WTC11 (cell line): ENCODE results near the gene SLC38A7. TPM values are rescaled to one million over a fixed set of nuclear protein-coding genes. Genes with fewer than 3 reads are reported as not detected.
A peak's percentile ranks its signal among the peaks of the same experiment; 100 is the strongest.

ENCODE experiments used
- AFF4 ChIP-seq: sonication (generic); formaldehyde crosslinking; IDR thresholded peaks from 2 replicates; pipeline ENCODE4 v1.8.1; 2023; ENCODE audit warnings: mild to moderate bottlenecking, missing genetic modification reagents, borderline replicate concordance
- ATF2 ChIP-seq: sonication (generic); formaldehyde crosslinking; IDR thresholded peaks from 2 replicates; pipeline ENCODE4 v1.8.1; 2022; ENCODE audit warnings: low read depth, missing genetic modification reagents, borderline replicate concordance
- CBFB ChIP-seq: sonication (generic); formaldehyde crosslinking; IDR thresholded peaks from 2 replicates; pipeline ENCODE4 v1.8.1; 2022; ENCODE audit warnings: mild to moderate bottlenecking, low read depth, missing genetic modification reagents
- EMX1 ChIP-seq: fragments of 250-450 bp; sonication (Bioruptor Pico); IDR thresholded peaks from 2 replicates; pipeline ENCODE4 v1.8.0; 2021; ENCODE audit warnings: mild to moderate bottlenecking
- JUN ChIP-seq: sonication (generic); formaldehyde crosslinking; IDR thresholded peaks from 2 replicates; pipeline ENCODE4 v1.8.0; 2023; ENCODE audit warnings: mild to moderate bottlenecking, missing genetic modification reagents
- MLX ChIP-seq: sonication (generic); formaldehyde crosslinking; IDR thresholded peaks from 2 replicates; pipeline ENCODE4 v1.8.1; 2023; ENCODE audit warnings: mild to moderate bottlenecking, missing genetic modification reagents, moderate library complexity
- NR2C2 ChIP-seq: sonication (generic); formaldehyde crosslinking; IDR thresholded peaks from 2 replicates; pipeline ENCODE4 v1.8.0; 2022; ENCODE audit warnings: mild to moderate bottlenecking, missing genetic modification reagents
- PRRX2 ChIP-seq: fragments of 250-450 bp; sonication (Bioruptor Pico); IDR thresholded peaks from 2 replicates; pipeline ENCODE4 v1.8.0; 2021; ENCODE audit warnings: mild to moderate bottlenecking
- SOX15 ChIP-seq: fragments of 250-450 bp; sonication (Bioruptor Pico); IDR thresholded peaks from 2 replicates; pipeline ENCODE4 v1.9.0; 2021; ENCODE audit warnings: mild to moderate bottlenecking
- ZMAT4 ChIP-seq: fragments of 250-450 bp; sonication (Bioruptor Pico); IDR thresholded peaks from 2 replicates; pipeline ENCODE4 v1.9.0; 2021; ENCODE audit warnings: mild to moderate bottlenecking
- ZNF138 ChIP-seq: sonication (generic); formaldehyde crosslinking; conservative IDR thresholded peaks from 2 replicates; pipeline ENCODE4 v1.8.1; 2022; ENCODE audit warnings: mild to moderate bottlenecking, moderate library complexity, missing genetic modification reagents
- ZNF416 ChIP-seq: fragments of 250-450 bp; sonication (Bioruptor Pico); IDR thresholded peaks from 2 replicates; pipeline ENCODE4 v1.9.0; 2021; ENCODE audit warnings: mild to moderate bottlenecking, inconsistent platforms
- ZSCAN18 ChIP-seq: fragments of 250-450 bp; sonication (Bioruptor Pico); IDR thresholded peaks from 2 replicates; pipeline ENCODE4 v2.1.2; 2022; ENCODE audit warnings: mild to moderate bottlenecking, moderate library complexity
- total RNA-seq: library from RNA; stranded (reverse); gene quantifications from 3 replicates; pipeline ENCODE4 v1.2.3, GENCODE V29; 2021
- TF ChIP-seq, protein P1 (sequence below): sonication (generic); formaldehyde crosslinking; IDR thresholded peaks from 2 replicates; pipeline ENCODE4 v1.8.0; 2022; ENCODE audit warnings: mild to moderate bottlenecking, missing genetic modification reagents
- TF ChIP-seq, protein P2 (sequence below): sonication (generic); formaldehyde crosslinking; IDR thresholded peaks from 2 replicates; pipeline ENCODE4 v1.8.1; 2023; ENCODE audit warnings: mild to moderate bottlenecking, missing genetic modification reagents
- TF ChIP-seq, protein P3 (sequence below): sonication (generic); formaldehyde crosslinking; IDR thresholded peaks from 2 replicates; pipeline ENCODE4 v1.8.0; 2023; ENCODE audit warnings: mild to moderate bottlenecking, missing genetic modification reagents
- TF ChIP-seq, protein P4 (sequence below): fragments of 250-450 bp; sonication (Bioruptor Pico); conservative IDR thresholded peaks from 2 replicates; pipeline ENCODE4 v1.9.0; 2021; ENCODE audit warnings: mild to moderate bottlenecking
- TF ChIP-seq, protein P5 (sequence below): sonication (generic); formaldehyde crosslinking; IDR thresholded peaks from 2 replicates; pipeline ENCODE4 v1.8.1; 2022; ENCODE audit warnings: mild to moderate bottlenecking, missing genetic modification reagents, moderate library complexity, borderline replicate concordance

SLC38A7 gene
- total RNA-seq, 1 experiment from 2014 or later = 23.1 TPM

- TF ChIP-seq, protein P1, sequence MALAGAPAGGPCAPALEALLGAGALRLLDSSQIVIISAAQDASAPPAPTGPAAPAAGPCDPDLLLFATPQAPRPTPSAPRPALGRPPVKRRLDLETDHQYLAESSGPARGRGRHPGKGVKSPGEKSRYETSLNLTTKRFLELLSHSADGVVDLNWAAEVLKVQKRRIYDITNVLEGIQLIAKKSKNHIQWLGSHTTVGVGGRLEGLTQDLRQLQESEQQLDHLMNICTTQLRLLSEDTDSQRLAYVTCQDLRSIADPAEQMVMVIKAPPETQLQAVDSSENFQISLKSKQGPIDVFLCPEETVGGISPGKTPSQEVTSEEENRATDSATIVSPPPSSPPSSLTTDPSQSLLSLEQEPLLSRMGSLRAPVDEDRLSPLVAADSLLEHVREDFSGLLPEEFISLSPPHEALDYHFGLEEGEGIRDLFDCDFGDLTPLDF = peak; percentile 87; the same call in 1 of the 2 replicates
- TF ChIP-seq, protein P2, sequence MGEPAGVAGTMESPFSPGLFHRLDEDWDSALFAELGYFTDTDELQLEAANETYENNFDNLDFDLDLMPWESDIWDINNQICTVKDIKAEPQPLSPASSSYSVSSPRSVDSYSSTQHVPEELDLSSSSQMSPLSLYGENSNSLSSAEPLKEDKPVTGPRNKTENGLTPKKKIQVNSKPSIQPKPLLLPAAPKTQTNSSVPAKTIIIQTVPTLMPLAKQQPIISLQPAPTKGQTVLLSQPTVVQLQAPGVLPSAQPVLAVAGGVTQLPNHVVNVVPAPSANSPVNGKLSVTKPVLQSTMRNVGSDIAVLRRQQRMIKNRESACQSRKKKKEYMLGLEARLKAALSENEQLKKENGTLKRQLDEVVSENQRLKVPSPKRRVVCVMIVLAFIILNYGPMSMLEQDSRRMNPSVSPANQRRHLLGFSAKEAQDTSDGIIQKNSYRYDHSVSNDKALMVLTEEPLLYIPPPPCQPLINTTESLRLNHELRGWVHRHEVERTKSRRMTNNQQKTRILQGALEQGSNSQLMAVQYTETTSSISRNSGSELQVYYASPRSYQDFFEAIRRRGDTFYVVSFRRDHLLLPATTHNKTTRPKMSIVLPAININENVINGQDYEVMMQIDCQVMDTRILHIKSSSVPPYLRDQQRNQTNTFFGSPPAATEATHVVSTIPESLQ (CRISPR knock-in tag) = no peak
- no peak for TF ChIP-seq JUN (CRISPR knock-in tag)
- TF ChIP-seq, protein P3, sequence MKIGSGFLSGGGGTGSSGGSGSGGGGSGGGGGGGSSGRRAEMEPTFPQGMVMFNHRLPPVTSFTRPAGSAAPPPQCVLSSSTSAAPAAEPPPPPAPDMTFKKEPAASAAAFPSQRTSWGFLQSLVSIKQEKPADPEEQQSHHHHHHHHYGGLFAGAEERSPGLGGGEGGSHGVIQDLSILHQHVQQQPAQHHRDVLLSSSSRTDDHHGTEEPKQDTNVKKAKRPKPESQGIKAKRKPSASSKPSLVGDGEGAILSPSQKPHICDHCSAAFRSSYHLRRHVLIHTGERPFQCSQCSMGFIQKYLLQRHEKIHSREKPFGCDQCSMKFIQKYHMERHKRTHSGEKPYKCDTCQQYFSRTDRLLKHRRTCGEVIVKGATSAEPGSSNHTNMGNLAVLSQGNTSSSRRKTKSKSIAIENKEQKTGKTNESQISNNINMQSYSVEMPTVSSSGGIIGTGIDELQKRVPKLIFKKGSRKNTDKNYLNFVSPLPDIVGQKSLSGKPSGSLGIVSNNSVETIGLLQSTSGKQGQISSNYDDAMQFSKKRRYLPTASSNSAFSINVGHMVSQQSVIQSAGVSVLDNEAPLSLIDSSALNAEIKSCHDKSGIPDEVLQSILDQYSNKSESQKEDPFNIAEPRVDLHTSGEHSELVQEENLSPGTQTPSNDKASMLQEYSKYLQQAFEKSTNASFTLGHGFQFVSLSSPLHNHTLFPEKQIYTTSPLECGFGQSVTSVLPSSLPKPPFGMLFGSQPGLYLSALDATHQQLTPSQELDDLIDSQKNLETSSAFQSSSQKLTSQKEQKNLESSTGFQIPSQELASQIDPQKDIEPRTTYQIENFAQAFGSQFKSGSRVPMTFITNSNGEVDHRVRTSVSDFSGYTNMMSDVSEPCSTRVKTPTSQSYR = peak; percentile 75
- no peak for TF ChIP-seq SOX15 (CRISPR knock-in tag)
- TF ChIP-seq ZMAT4 (CRISPR knock-in tag) = no peak
- TF ChIP-seq, protein P4, sequence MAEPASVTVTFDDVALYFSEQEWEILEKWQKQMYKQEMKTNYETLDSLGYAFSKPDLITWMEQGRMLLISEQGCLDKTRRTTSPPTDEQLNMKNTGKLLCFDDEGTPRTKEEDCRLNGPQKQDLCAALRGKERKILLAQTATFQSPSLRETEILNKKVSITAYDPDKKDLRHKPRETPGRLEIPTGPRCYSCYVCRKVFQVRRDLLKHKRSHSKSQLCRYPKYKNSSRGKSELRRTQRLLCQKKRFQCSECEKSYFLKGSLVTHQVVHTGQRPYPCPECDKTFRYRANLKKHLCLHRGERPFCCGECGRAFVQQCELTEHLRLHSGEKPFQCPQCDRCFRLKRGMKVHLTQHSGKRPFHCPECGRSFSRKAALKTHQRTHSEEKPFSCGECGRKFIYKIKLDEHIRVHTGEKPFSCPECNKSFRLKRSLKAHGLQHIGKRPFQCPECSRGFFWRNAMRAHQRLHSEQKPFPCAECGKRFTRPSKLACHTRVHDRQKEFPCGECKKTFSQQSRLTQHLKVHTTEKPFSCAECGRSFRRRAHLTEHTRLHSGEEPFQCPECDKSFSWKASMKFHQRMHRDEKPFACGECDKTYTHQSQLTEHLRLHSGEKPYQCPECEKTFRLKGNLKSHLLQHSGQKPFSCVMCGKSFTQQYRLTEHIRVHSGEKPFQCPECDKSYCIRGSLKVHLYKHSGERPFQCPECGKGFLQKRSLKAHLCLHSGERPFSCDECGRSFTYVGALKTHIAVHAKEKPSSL (CRISPR knock-in tag) = no peak
- TF ChIP-seq MLX (CRISPR knock-in tag) = no peak
- TF ChIP-seq, protein P5, sequence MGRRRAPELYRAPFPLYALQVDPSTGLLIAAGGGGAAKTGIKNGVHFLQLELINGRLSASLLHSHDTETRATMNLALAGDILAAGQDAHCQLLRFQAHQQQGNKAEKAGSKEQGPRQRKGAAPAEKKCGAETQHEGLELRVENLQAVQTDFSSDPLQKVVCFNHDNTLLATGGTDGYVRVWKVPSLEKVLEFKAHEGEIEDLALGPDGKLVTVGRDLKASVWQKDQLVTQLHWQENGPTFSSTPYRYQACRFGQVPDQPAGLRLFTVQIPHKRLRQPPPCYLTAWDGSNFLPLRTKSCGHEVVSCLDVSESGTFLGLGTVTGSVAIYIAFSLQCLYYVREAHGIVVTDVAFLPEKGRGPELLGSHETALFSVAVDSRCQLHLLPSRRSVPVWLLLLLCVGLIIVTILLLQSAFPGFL (CRISPR knock-in tag) = no peak
- peak; percentile 67; the same call in 1 of the 2 replicates for TF ChIP-seq AFF4 (CRISPR knock-in tag)
- no peak for TF ChIP-seq ZSCAN18
- TF ChIP-seq ATF2 = no peak
- no peak for TF ChIP-seq EMX1 (CRISPR knock-in tag)
- no peak; the same call in 1 of the 2 replicates for TF ChIP-seq CBFB (CRISPR knock-in tag)
- TF ChIP-seq PRRX2 (CRISPR knock-in tag) = no peak
- peak; percentile 61; the same call in 1 of the 2 replicates for TF ChIP-seq NR2C2 (CRISPR knock-in tag)
- no peak for TF ChIP-seq ZNF138
- TF ChIP-seq ZNF416 = no peak
Observed at GRCh38 chr16:58733671-58734458, 49.3 kb upstream of the SLC38A7 start, which contains the start of gene GOT2 (continued).
